HG02623 (cell line): ENCODE measurements around the gene PPP1R9A.

Source experiments
- ATAC-seq: cut with Tn5 transposase; IDR thresholded peaks from one replicate; pipeline ENCODE4 v1.9.1; 2021; ENCODE audit warnings: moderate library complexity; ENCODE audit not compliant: unreplicated experiment

The PPP1R9A gene

DNA sequence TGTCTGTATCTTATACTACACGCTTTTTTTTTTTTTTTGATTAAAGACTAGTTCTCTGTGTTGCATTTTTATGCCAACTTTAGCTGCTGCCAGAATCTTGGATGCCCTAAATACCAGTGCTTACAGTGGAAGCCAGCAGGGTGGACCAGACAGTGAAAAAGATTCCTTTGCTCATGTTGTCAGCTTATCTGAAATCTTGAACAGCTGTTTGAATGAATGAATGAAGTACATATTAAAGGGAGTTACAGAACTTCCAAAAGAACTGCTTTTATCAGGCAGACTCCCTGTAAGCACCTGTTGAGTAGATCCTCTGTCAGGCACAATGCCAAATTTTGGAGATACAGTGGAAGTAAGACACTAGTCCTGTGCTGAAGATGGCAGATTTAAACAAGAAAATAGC is 184.9 kb downstream of the PPP1R9A start:
- no peak for ATAC-seq

DNA sequence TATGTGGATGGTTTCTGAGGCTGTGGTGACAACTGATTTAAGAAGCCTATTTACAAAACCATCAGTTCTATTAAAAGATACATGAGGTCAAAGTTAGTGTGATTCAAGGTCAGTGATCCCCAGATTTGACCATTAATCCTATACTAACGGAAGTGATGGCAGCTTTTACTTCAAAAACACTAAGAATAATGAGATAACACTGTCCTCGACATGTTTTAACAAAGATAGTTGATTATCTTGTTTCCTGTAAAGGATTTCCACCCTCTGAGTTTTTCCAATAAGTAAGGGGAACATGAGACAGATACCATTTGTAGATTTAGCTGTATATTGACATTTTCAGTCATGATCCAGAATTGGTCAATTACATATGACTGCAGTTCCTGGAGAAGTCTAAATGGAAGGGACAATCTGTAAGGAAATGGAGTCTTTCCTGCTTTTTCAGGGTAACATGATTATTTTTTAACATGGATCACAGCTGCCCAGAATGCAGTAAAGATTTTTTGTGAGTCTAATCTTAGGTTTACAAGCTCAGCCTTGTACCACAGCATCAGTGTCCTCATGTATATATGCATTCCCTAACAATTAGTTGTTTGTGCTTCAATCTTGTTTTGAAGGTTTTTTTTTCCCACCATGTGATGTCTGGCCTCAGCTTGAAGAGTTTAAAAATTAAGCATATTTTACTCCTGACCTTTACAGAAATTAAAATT is 188.0 kb downstream of the PPP1R9A start:
- no peak for ATAC-seq

DNA sequence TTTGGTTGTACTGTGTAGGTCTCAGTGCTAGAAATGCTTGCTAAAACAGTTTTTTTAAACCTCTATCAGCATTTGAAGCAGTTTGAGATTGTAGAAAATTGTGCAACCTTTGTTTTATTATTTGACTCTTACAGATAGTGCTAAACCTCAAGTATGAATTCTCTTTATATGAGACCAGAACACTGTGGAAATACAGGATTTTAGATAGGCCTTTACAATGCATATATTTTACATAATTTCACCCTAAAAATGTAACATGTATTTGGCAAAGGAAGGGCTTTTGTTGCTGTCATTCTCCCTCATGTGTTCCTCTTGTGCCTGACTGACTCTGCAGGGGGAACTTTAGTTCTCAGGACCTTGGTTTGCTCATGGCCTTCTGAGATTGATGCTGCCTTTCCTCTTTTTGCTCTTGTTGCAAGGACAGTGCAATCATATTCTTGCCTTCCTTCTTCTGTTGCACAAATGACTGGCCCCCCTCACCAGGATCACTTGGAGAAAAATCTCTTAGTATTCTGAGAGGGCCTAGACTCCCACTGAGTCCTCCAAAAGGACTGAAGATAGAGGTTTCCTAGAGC is 188.7 kb downstream of the PPP1R9A start:
- ATAC-seq, result no peak

DNA sequence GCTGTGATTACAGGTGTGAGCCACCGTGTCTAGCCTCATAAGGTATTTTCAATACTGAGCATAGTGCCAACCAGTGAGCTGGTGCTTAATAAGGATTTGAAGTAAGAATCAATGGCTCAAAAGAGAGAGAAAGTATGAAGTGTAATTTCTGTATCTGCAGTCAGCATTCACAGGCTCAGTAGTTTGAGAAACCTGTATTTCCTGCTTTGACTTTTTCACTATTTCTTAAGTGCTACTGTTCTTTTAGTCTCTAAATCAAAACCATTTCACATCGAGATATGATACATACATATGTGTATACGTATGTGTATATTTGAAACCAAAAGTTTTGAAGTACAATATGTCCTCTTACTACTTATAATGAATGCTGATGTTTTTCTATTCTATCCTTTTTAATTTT is 189.9 kb downstream of the PPP1R9A start:
- ATAC-seq, result no peak

- ATAC-seq, result no peak
Measured at GRCh38 chr7:95097851-95098250, 190.5 kb downstream of the PPP1R9A start.

DNA sequence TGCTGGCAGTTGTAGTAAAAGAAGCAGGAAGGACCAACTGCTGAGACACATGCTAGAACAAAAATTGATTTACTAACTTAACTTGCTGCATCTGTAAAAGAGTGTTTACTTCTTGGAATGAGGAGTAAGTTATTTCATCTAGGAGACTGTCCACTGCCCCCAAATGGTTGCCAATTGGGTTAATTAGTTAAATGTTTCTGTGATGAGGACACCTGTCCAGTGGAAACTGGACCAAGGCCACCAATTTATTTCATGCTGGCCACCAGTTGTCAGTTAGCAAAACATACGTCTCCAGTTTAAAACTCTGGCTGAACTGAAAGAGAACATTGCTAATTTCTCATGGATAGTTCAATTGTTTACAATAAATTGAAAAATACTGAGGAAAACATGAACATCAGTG is 191.7 kb downstream of the PPP1R9A start:
- ATAC-seq, result no peak

DNA sequence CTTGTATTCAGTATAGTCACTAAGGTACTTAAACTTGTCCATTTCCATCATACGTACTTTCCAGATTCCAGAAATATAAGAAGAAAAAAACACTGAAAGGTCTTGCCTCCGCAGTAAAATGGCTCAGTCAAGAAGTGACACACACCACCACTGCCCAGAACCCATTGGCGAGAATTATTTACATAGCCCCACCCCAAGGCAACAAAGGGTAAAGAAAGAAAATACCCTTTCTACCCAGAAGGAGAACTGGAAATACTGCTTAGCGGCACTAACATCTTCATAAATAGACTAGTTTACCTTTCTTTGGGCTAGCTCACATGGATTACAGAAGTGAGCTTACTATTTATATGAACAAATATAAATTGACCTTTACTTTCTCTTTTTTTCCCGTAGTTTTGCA is 194.0 kb downstream of the PPP1R9A start:
- no peak for ATAC-seq

DNA sequence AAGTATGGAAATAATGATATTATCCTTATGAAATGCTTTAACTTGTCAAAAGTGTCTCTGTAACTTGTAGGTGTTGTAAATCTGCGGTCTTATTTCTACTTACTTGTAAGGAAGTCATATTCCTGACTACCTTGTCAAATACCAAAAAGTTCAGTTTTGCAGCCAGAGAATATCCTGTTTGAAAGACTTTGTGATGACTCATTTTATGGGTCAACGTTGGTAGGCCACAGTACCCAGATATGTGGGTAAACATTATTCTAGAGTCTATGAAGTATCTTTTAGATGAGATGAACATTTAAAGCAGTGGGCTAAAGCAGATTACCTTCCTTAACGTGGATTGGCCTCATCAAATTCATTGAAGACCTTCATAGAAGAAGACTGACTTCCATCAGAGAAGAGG is 195.3 kb downstream of the PPP1R9A start:
- no peak for ATAC-seq

DNA sequence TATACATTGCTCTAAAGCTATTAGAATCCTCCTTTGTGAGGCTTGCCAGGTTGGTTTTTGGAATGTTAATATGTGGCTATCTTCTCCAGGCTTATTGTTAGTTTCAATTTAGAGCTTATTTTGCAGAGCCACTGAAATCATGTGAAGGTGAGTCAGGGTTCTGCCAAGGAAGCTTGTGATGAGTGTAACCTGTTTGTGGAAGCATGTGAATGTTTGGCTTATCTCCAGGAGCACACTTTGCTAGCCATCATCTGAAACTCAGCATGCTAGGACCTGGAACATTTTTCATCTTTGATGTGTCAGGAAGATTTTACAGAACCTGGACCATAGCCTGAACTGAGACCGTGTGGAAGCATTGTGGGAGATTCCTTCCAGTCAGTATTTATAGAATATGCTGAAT is 197.3 kb downstream of the PPP1R9A start:
- no peak for ATAC-seq

DNA sequence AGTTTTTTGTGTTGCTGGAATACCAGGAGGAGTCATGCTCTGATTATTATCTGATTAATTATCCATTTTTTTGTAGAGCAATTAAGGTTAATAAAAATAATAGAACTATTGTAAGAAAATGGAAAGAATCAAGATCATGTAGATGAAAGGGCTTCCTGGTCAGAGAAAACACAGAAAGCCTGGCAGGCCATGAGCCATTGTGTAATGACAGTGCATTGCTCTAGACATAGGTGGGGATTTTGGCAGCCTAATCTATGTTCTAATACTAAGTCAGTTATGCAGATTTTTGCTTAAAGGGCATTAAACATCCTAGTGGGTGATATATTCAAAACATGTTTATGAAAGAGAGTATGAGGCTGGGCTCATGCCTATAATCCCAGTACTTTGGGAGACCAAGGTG is 198.2 kb downstream of the PPP1R9A start:
- ATAC-seq, result no peak

- no peak for ATAC-seq
Measured at GRCh38 chr7:95106401-95106800, 199.0 kb downstream of the PPP1R9A start.

- ATAC-seq, result no peak
Measured at GRCh38 chr7:95110707-95111106, 203.3 kb downstream of the PPP1R9A start.

- no peak for ATAC-seq
Measured at GRCh38 chr7:95113590-95113989, 206.2 kb downstream of the PPP1R9A start.

- ATAC-seq, result no peak
Measured at GRCh38 chr7:95126053-95126709, 218.8 kb downstream of the PPP1R9A start.

- no peak for ATAC-seq
Measured at GRCh38 chr7:95132500-95132899, 225.1 kb downstream of the PPP1R9A start.

GRCh38 chr7:95139922-95140321 is 232.5 kb downstream of the PPP1R9A start:
- no peak for ATAC-seq

DNA sequence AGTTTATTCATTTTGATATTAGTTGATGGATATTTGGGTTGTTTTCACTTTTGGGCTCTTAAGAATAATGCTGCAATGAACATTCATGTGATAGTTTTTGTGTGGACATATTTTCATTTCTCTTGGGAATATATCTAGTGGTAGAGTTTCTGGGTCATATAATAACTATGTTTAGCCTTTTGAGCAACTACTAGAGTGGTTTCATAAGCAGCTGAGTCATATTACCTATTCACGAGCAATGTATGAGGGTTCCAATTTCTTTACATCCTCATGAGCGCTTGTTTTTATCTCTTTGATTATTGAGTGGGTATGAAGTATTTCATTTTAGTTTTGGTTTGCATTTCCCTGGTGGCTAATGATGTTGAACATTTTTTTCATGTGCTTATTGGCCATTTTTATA is 234.4 kb downstream of the PPP1R9A start:
- no peak for ATAC-seq

DNA sequence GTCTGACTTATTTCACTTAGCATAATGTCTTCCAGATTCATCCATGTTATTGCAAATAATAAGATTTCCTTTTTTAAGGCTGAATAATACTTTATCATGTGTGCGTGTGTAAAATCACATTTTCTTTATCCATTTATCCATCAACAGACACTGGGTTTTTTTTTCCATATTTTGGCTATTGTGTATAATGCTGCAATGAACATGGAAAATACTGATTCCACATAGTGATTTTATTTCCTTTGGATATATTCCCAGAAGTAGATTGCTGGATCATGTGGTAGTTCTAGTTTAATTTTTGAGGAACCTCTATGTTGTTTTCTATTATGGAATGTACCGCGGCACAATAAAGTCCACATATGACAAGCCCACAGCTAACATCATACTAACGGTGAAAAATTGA is 236.9 kb downstream of the PPP1R9A start:
- ATAC-seq, result no peak

- no peak for ATAC-seq
Measured at GRCh38 chr7:95155965-95156364, 248.6 kb downstream of the PPP1R9A start.

DNA sequence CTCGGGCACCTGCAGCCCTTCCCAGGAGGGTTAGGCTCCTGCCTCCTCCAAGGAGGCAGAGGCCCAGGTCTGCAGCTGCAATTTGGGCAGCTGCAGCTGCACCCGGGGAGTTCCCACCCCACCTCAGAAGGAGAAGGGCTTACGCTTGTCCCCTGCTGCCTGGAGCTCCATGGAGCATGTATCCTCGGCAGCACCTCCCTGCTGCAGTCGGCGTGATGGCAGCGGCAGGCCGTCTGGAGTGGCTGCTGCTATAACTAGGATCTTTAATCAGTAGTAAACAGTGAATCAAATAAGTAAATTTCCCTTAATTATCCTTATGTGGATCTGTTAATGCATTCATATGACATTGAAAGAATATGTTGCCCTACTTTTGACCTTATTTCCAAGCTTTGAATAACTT is 250.0 kb downstream of the PPP1R9A start:
- no peak for ATAC-seq

- no peak for ATAC-seq
Measured at GRCh38 chr7:95169678-95170077, 262.3 kb downstream of the PPP1R9A start.

DNA sequence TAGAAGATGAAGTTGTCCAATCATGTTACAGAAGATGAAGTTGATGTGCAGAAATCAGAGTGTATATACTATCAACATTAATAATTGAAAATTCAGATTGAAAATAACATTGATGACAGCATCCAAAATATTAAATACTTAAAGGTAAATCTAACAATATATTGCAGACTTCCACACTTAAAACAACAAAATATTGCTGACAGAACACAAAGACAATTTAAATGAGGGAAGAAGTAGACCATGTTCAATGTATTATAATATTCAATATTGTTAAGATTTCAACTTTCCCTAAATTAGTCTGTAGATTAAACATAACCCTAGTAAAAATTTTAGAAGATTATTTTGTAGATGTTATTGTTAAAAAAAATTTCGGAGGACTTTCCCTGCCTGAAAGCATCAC is 265.0 kb downstream of the PPP1R9A start:
- ATAC-seq, result no peak
